PFSK-1 (cell line): Measurements from ENCODE around the gene S100A6.

Experiments
- POLR2AphosphoS5 ChIP-seq: IDR thresholded peaks from 2 replicates; pipeline ENCODE4 v1.6.1; 2012; ENCODE audit warnings: low read depth, mild to moderate bottlenecking, control low read depth, low read length, moderate library complexity
- TAF1 ChIP-seq: IDR thresholded peaks from 2 replicates; pipeline ENCODE4 v1.6.1; 2012; ENCODE audit warnings: low read length, control low read depth, borderline replicate concordance; ENCODE audit not compliant: insufficient read depth

- TF ChIP-seq POLR2AphosphoS5: no peak
- TF ChIP-seq TAF1: no peak
These were observed 8.6 kb downstream of the S100A6 start for GRCh38 chr1:153527023-153527682.
